Liver (tissue), 3 donors: Measurements from ENCODE around the gene NAV2.

Experiments
- FOXA1 ChIP-seq: IDR thresholded peaks from 2 replicates; pipeline ENCODE4 v1.6.1; 2016; ENCODE audit warnings: antibody characterized with exemption
- FOXA2 ChIP-seq: IDR thresholded peaks from 2 replicates; pipeline ENCODE4 v1.6.1; 2016; ENCODE audit warnings: antibody characterized with exemption
- GABPA ChIP-seq, 2 donors: IDR thresholded peaks in 1 of 2; conservative IDR thresholded peaks in 1 of 2; 2 replicates each; pipeline ENCODE4 v1.6.1; 2016; ENCODE audit warnings: antibody characterized with exemption in 2 of 2, mild to moderate bottlenecking in 1 of 2, moderate library complexity in 1 of 2
- HNF4G ChIP-seq: IDR thresholded peaks from 2 replicates; pipeline ENCODE4 v1.6.1; 2016; ENCODE audit warnings: antibody characterized with exemption
- JUND ChIP-seq, 2 donors: IDR thresholded peaks; 2 replicates each; pipeline ENCODE4 v1.6.1; 2016; ENCODE audit warnings: antibody characterized with exemption in 2 of 2
- RAD21 ChIP-seq, 2 donors: IDR thresholded peaks; 2 replicates each; pipeline ENCODE4 v1.6.1; 2016; ENCODE audit warnings: antibody characterized with exemption in 2 of 2, mild to moderate bottlenecking in 2 of 2
- SP1 ChIP-seq: IDR thresholded peaks from 2 replicates; pipeline ENCODE4 v1.6.1; 2018; ENCODE audit warnings: antibody characterized with exemption, mild to moderate bottlenecking
- TAF1 ChIP-seq: conservative IDR thresholded peaks from 2 replicates; pipeline ENCODE4 v1.6.1; 2016; ENCODE audit warnings: antibody characterized with exemption, mild to moderate bottlenecking
- YY1 ChIP-seq: IDR thresholded peaks from 2 replicates; pipeline ENCODE4 v1.6.1; 2016; ENCODE audit warnings: antibody characterized with exemption, mild to moderate bottlenecking
- TF ChIP-seq, protein P1 (sequence below): fragments of 150-350 bp; IDR thresholded peaks from 2 replicates; pipeline ENCODE4 v1.5.1; 2017; ENCODE audit warnings: improper control_type of control experiment, low read depth, low read length; ENCODE audit not compliant: missing input control
- TF ChIP-seq, protein P2 (sequence below): IDR thresholded peaks from 2 replicates; pipeline ENCODE4 v1.6.1; 2016; ENCODE audit warnings: antibody characterized with exemption
- TF ChIP-seq, protein P3 (sequence below): IDR thresholded peaks from 2 replicates; pipeline ENCODE4 v1.6.1; 2016; ENCODE audit warnings: antibody characterized with exemption, mild to moderate bottlenecking
- TF ChIP-seq, protein P4 (sequence below): IDR thresholded peaks from 2 replicates; pipeline ENCODE4 v1.6.1; 2016; ENCODE audit warnings: antibody characterized with exemption
- TF ChIP-seq, protein P5 (sequence below): IDR thresholded peaks from 2 replicates; pipeline ENCODE4 v1.6.1; 2016; ENCODE audit warnings: antibody characterized with exemption
- donor health status: healthy.
- donor health status: healthy.

DNA sequence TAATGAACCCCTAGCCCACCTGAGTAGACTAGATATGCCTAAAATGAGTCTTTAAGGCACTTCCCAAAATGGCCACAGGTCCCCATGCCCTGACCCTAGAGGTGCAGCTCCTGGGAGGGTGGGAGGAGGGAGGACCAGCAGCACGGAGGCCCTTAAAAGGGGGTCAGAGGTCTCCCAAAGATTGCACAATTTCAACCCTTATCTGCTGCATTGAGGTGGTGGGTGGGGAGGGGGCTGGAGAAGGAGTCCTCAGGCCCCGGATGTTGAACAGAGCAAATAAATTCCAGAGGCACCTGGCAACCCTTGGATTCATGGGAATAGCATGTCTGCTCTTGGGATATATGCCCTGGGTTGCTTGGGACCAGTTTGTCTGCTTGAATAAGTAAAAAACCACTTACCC lies 57.6 kb downstream of the NAV2 start:
- no peak for TF ChIP-seq GABPA (IDR thresholded peaks at IDR 0.05 in 1 of 2, conservative IDR thresholded peaks at IDR 0.05 in 1 of 2)
- TF ChIP-seq, protein P1, sequence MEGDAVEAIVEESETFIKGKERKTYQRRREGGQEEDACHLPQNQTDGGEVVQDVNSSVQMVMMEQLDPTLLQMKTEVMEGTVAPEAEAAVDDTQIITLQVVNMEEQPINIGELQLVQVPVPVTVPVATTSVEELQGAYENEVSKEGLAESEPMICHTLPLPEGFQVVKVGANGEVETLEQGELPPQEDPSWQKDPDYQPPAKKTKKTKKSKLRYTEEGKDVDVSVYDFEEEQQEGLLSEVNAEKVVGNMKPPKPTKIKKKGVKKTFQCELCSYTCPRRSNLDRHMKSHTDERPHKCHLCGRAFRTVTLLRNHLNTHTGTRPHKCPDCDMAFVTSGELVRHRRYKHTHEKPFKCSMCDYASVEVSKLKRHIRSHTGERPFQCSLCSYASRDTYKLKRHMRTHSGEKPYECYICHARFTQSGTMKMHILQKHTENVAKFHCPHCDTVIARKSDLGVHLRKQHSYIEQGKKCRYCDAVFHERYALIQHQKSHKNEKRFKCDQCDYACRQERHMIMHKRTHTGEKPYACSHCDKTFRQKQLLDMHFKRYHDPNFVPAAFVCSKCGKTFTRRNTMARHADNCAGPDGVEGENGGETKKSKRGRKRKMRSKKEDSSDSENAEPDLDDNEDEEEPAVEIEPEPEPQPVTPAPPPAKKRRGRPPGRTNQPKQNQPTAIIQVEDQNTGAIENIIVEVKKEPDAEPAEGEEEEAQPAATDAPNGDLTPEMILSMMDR: no peak
- TF ChIP-seq, protein P2, sequence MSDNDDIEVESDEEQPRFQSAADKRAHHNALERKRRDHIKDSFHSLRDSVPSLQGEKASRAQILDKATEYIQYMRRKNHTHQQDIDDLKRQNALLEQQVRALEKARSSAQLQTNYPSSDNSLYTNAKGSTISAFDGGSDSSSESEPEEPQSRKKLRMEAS: no peak
- TF ChIP-seq JUND (IDR thresholded peaks at IDR 0.05): no peak
- TF ChIP-seq RAD21 (IDR thresholded peaks at IDR 0.05): no peak
- TF ChIP-seq, protein P3, sequence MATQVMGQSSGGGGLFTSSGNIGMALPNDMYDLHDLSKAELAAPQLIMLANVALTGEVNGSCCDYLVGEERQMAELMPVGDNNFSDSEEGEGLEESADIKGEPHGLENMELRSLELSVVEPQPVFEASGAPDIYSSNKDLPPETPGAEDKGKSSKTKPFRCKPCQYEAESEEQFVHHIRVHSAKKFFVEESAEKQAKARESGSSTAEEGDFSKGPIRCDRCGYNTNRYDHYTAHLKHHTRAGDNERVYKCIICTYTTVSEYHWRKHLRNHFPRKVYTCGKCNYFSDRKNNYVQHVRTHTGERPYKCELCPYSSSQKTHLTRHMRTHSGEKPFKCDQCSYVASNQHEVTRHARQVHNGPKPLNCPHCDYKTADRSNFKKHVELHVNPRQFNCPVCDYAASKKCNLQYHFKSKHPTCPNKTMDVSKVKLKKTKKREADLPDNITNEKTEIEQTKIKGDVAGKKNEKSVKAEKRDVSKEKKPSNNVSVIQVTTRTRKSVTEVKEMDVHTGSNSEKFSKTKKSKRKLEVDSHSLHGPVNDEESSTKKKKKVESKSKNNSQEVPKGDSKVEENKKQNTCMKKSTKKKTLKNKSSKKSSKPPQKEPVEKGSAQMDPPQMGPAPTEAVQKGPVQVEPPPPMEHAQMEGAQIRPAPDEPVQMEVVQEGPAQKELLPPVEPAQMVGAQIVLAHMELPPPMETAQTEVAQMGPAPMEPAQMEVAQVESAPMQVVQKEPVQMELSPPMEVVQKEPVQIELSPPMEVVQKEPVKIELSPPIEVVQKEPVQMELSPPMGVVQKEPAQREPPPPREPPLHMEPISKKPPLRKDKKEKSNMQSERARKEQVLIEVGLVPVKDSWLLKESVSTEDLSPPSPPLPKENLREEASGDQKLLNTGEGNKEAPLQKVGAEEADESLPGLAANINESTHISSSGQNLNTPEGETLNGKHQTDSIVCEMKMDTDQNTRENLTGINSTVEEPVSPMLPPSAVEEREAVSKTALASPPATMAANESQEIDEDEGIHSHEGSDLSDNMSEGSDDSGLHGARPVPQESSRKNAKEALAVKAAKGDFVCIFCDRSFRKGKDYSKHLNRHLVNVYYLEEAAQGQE: no peak
- TF ChIP-seq TAF1: no peak
- TF ChIP-seq, protein P4, sequence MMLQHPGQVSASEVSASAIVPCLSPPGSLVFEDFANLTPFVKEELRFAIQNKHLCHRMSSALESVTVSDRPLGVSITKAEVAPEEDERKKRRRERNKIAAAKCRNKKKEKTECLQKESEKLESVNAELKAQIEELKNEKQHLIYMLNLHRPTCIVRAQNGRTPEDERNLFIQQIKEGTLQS: no peak
- TF ChIP-seq YY1: no peak
- no peak for TF ChIP-seq FOXA2
- no peak for TF ChIP-seq SP1
- no peak for TF ChIP-seq HNF4G
- TF ChIP-seq, protein P5, sequence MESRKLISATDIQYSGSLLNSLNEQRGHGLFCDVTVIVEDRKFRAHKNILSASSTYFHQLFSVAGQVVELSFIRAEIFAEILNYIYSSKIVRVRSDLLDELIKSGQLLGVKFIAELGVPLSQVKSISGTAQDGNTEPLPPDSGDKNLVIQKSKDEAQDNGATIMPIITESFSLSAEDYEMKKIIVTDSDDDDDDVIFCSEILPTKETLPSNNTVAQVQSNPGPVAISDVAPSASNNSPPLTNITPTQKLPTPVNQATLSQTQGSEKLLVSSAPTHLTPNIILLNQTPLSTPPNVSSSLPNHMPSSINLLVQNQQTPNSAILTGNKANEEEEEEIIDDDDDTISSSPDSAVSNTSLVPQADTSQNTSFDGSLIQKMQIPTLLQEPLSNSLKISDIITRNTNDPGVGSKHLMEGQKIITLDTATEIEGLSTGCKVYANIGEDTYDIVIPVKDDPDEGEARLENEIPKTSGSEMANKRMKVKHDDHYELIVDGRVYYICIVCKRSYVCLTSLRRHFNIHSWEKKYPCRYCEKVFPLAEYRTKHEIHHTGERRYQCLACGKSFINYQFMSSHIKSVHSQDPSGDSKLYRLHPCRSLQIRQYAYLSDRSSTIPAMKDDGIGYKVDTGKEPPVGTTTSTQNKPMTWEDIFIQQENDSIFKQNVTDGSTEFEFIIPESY: no peak
- no peak for TF ChIP-seq FOXA1
